CD4-positive, alpha-beta T cell treated with Interleukin-15 for 4 hours (primary cell): ENCODE results near the gene DEGS2.

Experiments used
- DNase-seq: peaks from one replicate; pipeline ENCODE4 v3.0.0-alpha.2; 2020; ENCODE audit warnings: low spot score

The DEGS2 gene

DNA sequence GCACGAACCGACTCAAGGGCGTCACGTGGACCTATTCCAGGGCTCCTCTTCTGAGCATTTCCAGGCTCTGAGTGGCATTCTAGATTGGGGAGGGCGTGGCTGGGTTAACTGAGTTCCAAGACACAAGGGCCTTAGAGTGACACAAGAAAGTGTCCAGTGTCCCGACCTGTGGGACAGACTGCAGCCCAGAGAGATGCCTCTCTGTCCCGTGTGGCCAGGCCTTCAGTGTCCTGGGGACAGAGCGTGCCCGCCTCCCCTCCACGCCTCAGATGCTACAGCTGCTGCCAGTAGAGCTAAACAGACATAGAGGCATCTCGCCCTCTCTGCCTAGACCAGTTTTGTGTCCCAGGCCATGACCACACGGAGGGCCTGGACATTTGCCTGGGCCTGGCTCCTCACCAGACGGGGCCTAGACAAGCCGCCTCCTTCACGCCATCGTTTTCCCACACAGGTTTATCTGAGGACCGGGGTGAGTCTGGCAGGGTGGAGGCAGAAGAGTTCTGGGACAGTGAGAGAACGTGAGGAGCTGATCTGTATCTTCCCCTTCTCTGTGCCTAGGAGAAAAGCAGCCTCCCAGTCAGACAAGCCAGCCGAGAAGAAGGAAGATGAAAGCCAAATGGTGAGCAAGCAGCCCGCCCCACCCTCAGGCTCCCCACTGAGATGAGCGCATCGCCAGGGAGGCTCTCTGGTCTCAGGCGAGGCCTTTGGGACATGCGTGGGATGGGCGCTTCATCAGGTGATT lies 27.1 kb downstream of the DEGS2 start:
- no peak for DNase-seq

GRCh38 chr14:100131181-100131580 lies 28.3 kb downstream of the DEGS2 start:
- no peak for DNase-seq

DNA sequence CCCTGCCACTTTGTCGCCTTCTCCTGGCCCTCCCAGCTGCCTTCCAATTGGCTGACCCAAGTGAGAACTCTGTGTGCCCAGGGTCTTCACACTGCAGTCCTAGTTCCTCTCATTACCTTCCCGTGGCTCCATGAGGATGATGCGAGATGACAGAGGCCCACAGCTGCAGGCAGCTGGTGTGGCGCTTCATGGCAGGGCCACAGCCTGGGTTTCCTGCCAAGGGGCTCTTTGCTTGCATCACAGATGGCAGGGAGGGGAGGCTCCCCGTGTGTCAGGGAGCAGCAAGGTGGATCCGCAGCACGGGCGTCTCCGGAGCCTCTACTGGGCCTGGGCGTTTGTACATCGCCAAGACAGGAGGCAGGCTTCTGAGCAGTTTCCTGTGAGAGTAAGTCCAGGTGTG lies 28.9 kb downstream of the DEGS2 start:
- DNase-seq, result no peak

DNA sequence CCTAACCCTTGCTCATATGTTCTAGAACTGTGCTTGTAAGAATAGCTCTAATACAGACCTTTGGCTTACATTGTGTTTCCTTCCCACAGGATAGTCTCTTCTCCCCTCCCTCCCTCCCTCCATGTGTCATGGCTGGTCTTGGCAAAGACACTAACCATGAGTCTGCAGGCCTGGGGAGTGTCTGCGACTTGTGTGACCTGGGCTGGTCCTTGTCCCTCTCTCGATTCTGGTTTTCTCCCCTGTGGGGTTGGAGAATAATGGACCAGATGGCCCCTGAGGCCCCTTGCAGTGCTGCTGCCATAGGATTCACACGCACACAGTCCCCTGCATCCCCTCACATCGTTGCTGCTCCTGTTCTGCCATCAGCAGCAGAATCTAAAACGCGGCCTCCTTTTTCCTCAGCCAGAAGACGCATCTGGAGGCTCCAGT lies 30.3 kb downstream of the DEGS2 start:
- DNase-seq, result no peak

DNA sequence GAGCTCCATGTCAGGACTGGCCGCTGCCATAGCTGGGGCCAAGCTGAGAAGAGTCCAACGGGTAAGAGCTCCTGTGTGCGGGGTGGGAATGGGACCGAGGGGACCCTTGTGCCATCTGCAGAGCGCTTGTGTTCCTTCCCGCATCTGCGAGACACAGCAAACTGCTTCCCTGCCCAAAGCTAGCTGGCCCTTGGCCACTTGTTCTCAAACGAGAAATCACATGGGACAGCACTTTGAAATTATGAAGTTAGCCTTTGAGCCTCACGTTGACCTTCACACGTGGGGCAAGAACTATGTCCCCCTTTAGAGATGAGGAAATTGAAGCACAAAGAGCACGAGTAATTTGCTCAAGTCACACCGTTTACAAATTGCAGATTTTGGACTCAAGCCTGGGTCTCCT lies 30.8 kb downstream of the DEGS2 start:
- no peak for DNase-seq

DNA sequence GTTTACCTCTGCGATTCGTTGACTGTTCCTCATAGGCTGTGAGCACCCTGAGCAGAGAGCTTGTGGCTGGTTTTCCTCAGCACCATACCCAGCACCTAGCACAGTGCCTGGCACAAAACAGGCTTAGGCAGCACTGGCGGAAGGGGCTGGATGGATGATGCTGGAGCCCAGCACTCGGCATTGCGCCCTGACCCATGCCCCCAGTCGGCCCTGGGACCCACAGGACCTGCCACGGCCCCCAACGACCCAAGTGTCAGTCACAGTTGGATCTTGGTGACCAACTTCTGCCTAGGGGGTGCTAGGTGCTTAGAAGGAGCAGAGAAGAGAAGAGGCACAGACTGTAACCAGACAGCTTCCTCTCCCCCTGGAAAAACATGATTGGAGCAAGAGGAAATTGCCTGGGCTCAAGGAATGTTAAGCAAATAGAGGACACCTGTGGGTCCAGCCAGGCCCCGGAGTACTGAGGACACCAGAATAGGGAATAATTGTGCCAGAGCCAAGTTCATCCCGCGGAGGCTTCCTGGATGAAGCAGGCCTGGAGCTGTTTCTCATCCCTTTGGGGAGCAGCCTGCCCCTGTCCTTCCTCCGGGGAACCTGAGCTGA lies 31.5 kb downstream of the DEGS2 start:
- DNase-seq, result no peak

DNA sequence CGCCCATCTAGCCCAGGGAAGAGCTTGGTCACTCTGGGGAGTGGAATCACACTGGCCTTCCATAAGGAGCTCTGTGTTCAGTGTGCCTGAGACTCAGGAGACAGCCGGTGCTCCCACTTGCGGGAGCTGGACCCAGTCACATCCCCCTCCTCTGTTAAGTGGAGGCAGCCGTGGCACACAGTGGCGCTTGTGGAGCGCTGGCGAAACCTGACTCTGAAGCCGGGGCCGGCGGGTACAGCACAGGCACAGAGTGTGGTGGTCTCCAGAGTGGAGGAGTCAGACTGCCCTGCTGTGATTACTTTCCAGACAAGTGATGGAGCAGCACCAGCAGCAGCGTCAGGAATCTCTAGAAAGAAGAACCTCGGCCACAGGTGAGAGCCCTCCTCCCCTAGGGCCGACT lies 33.0 kb downstream of the DEGS2 start:
- DNase-seq, result no peak

- DNase-seq, result no peak
Measured at GRCh38 chr14:100124551-100125088, 34.8 kb downstream of the DEGS2 start.

- no peak for DNase-seq
Measured at GRCh38 chr14:100123618-100124017, 35.8 kb downstream of the DEGS2 start.

DNA sequence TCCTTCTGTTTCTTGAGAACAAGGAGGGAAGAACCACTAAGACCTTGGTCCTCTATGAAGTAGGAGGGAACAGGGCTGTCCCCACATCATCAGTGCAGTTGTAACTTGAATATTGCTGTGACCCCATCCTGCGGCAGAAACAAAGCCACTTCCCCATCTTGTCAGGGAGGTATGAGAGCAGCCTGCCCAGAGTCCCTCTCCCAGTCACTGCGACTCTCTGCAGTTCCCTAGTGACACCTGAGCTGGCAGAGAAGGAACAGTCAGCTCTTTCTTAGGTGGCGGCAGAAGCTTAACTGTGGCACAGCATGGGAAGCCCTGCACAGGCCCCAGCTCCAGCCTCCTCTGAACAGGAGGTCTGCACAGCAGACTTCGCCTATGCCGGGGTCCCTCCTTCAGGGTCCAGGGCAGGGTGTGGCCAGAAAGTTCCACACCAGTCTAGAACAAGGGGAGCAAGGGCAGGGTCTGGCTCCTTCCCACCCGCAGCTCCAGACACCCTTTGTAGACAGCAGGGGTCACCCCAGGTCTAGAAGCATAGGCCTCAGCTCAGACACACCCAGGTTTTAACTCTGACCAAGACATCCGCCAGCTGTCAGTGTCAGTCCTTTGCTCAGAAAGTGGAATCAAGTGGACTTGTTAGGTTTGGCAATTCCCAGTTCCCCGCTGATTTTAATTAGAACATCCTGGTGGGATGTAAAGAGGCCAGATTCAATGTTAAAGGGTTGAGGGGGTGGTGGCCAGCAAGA lies 36.8 kb downstream of the DEGS2 start:
- DNase-seq, result no peak

DNA sequence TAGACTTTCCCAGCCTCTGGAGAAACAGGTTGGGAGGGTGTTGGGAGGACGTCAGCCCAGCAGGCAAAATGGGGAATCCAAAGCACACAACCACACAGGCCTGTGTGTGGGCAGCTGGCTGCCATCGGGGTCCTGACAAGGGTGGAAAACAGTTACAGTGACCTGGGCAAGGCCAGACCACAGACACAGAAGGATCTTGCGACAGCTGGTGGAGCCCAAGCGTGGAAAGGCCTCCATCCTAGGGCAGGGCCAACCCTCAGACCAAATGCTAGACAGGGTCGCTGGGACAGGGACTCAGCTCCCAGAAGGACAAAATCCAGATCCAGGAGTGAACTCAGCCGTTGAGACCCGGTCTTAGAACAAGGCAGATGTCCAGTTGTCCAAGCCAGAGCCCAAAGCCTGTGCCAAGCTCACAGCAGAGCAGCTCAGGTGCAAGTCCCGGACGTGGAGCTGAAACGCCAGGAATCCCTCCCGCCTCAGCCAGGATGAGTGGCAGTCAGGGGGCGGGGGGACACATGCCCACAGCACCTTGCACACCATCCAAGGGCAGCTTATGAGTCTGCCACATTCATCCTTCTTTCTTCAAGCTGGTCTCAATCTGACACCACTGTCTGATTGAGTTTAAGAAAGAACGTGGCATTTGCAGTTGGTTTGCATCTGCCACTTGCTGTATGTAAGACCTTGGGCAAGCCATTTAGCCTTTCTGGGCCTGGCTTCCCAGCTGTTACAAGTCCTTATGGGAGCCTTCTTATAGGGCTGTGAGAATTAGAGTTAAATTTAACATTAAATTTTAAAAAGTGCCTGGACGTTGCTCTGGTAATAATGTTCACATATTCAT lies 37.6 kb downstream of the DEGS2 start:
- DNase-seq, result no peak

DNA sequence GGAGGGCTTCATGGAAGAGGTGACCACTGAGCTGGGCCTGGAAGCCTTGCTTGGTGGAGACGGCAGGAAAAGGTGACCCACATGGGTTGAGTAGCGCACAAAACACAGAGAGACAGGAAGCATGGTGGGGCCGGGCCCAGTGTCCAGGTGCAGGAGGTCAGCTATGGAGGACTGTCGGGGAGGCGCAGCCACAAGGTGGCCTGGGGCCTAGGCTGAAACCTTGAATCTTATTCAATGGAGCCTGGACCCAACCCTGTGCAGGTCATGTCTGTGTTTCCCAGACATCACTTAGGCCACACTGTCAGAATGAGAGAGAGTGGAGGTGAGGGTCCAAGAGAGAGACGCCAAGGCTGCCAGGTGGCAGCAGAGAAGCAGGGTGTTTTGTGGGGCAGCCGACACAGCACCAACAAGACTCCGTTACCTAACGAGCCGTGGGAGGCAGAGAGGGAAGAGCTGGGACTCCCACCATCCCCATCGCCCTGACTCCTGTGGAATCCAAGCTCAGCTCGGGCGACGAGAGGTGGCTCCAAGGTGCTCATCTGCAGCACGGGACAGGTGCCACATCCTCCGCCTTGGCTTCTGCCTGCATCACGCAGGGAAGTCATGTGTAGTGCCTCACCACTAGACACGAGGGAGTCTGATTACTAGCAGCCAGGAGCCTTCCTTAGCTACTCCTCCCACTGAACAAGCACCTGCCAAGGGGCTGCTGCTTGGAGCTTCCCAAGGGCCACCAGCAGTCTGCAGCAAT lies 38.7 kb downstream of the DEGS2 start:
- no peak for DNase-seq

DNA sequence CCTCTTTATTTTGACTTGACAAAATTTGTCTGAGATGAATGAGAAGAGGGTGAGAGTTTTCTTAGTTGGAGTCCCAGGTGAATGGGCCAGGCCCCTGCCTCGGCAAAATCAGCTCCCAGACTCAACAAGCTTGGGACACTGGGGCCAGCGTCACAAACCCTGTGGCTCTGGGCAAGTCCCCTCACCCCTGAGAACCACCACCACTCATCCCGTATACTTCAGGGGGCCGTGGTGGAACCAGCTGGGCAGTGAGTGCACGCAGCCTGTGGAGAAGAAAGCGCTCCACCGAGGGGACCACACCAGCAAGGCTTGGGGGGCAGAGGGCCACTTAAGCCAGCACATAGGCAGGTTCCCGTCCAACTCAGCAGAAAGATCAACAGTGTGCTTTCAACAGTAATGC lies 40.2 kb downstream of the DEGS2 start:
- no peak for DNase-seq

DNA sequence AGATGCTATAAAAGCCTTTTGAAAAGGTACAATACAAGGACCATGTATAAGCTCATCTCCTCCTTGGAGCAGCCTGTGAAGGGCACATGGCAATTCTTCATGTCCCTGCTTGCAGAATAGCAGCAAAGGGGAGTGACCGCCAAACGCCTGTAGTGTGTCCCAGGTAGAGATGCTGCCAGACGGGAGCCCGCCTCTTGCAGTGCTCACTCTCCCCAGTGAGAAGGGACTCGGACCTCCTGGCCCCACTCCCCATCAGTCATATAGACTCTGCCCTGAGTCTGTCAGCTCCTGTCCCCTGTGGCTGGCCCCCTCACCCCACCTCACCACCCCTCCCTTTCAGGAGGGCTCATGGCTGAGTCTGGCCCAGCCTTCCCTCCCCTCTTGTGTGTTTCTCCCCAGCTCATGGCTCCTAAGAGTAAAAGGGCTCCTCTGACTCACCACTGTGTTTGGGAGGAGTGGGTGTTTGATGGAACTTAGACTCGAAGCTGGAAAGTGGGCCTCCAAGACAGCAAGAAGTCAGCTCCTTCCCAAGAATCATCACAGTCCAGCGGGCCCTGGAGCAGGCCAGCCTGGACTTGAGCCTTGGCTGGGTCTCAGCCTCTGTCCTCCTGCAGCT lies 40.9 kb downstream of the DEGS2 start:
- DNase-seq, result no peak

DNA sequence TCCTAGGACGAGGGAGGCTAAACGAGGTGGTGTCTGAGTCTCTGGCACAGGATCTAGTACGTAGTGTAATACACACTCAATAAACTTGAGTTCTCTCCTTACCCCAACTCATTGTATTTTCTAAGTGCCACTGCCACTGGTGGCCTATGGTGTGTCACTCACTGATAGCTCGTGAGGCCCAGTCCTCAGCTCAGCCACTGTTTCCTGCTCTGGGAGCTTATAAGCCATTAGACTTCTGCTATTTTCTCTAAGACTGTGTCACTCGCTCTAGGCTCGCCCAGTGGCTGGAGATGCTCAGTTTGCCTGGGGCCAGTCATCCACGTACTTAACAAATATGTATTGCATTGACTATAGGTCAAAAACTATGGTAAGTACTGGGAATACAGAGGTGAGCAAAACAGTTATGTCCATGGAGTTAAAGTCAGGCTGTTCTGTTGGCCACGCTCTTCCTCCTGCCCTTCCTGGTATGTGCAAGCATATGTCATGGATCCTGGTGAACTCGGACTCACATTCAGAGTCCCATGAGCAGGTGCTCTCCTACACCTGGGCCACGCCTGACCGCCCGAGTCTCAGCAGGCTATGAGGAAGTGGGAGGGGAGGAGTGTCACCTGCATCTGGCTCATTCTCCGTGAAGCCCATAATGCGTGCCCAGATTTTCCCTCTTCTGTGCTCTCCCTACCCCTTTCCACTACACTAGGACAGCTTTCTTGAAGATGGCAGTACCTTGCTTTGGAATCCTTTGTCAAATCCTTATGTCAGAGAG lies 41.6 kb downstream of the DEGS2 start:
- DNase-seq, result no peak

DNA sequence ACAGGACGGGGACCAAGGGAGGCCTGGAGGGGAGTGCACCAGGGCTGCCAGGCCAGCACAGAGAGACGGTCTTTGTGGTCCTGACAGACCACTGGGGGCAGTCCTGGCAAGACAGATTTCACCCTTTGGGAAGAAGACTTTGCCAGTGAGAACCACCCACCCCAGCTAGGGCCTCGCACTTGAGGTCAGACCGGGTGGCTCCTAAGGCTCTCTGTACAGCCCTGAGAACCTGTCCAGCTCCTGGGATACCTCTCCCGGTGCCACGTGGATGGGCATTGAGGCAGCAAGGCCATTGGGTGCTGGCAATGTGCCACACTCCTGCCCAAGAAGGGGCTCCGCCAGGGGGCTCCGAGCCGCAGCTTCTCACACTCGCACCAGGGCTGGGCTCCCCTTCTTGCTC lies 42.4 kb downstream of the DEGS2 start:
- DNase-seq, result no peak

GRCh38 chr14:100116134-100116533 lies 43.3 kb downstream of the DEGS2 start:
- DNase-seq, result no peak

DNA sequence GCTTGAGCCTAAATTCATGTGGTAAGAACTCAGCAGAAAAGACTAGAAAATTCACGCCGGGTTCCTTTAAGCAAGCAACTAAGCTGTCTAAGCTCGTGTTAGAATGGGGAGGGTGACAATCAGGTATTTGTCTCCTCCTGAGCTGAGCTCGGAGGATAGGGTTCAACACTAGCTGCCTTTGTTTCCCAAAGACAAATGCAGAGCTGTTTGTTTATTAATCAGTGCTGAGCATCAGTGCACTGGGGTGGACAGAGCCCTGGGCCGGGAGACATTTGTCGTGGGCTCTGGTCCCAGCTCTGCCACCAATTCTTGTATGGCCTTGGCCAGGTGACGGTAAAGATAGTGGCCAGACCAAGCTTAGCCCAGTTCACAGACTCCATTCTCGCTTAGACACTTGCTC lies 43.7 kb downstream of the DEGS2 start:
- DNase-seq, result no peak

- no peak for DNase-seq
Measured at GRCh38 chr14:100115236-100115635, 44.2 kb downstream of the DEGS2 start.

- no peak for DNase-seq
Measured at GRCh38 chr14:100114109-100114765, 45.2 kb downstream of the DEGS2 start.
